Neuronal stem cell (in vitro differentiated cells): ENCODE data around the gene ARHGEF28.

ENCODE experiments used
- DNase-seq: peaks from one replicate; pipeline ENCODE4 v3.0.0-alpha.2; 2013; ENCODE audit warnings: low spot score
- H2AFZ ChIP-seq: one replicate; pipeline ENCODE4 v1.6.1; 2013; ENCODE audit warnings: mild to moderate bottlenecking, low read length, inconsistent platforms
- H2AK5ac ChIP-seq: 2 replicates; pipeline ENCODE4 v1.6.1; 2013; ENCODE audit warnings: low read depth, mild to moderate bottlenecking, inconsistent platforms, low read length, moderate library complexity, mixed read lengths
- H2BK120ac ChIP-seq: 2 replicates; pipeline ENCODE4 v1.6.1; 2013; ENCODE audit warnings: low read depth, mild to moderate bottlenecking, inconsistent platforms, low read length, moderate library complexity, mixed read lengths
- H2BK12ac ChIP-seq: one replicate; pipeline ENCODE4 v1.6.1; 2013; ENCODE audit warnings: low read length, inconsistent platforms
- H2BK15ac ChIP-seq: 2 replicates; pipeline ENCODE4 v1.6.1; 2013; ENCODE audit warnings: mild to moderate bottlenecking, low read length, inconsistent platforms, mixed read lengths
- H2BK5ac ChIP-seq: one replicate; pipeline ENCODE4 v1.6.1; 2013; ENCODE audit warnings: inconsistent platforms, mild to moderate bottlenecking, low read length, moderate library complexity
- H3K14ac ChIP-seq: one replicate; pipeline ENCODE4 v1.6.1; 2013; ENCODE audit warnings: low read length, inconsistent platforms
- H3K18ac ChIP-seq: 2 replicates; pipeline ENCODE4 v1.6.1; 2013; ENCODE audit warnings: low read length, inconsistent platforms
- H3K23ac ChIP-seq: 2 replicates; pipeline ENCODE4 v1.6.1; 2013; ENCODE audit warnings: low read depth, mild to moderate bottlenecking, mixed read lengths, low read length, inconsistent platforms; ENCODE audit not compliant: poor library complexity
- H3K27ac ChIP-seq: replicated peaks from 3 replicates; pipeline ENCODE4 v1.5.1; 2013; ENCODE audit warnings: low read length, inconsistent platforms
- H3K27me3 ChIP-seq, 3 experiments: 2 replicates each; pipeline ENCODE4 v1.6.1; 2013; ENCODE audit warnings: low read length in 3 of 3, mild to moderate bottlenecking in 2 of 3, inconsistent platforms in 1 of 3, low read depth in 1 of 3, mixed read lengths in 1 of 3, moderate library complexity in 1 of 3; ENCODE audit not compliant: control insufficient read depth in 3 of 3, insufficient read depth in 3 of 3
- H3K36me3 ChIP-seq, 2 donors: replicated peaks in 1 of 2; 2 replicates each; pipeline ENCODE4 v1.6.1; 2013; ENCODE audit warnings: low read length in 2 of 2; ENCODE audit not compliant: control insufficient read depth in 2 of 2, insufficient read depth in 2 of 2
- H3K4ac ChIP-seq: 2 replicates; pipeline ENCODE4 v1.6.1; 2013; ENCODE audit warnings: inconsistent platforms, mild to moderate bottlenecking, low read length, moderate library complexity
- H3K4me1 ChIP-seq, 2 donors: 1 replicate in 1 of 2; 2 replicates in 1 of 2; pipeline ENCODE4 v1.6.1; 2013; ENCODE audit warnings: low read length in 2 of 2, low read depth in 1 of 2; ENCODE audit not compliant: control insufficient read depth in 2 of 2, insufficient read depth in 1 of 2
- H3K4me2 ChIP-seq: one replicate; pipeline ENCODE4 v1.6.1; 2013; ENCODE audit warnings: mild to moderate bottlenecking, low read length, inconsistent platforms; ENCODE audit not compliant: insufficient read depth, poor library complexity, severe bottlenecking
- H3K4me3 ChIP-seq, 2 donors: 2 replicates each; pipeline ENCODE4 v1.5.1; 2013; ENCODE audit warnings: low read length in 2 of 2, mild to moderate bottlenecking in 2 of 2, inconsistent platforms in 1 of 2, moderate library complexity in 1 of 2
- H3K79me1 ChIP-seq: one replicate; pipeline ENCODE4 v1.6.1; 2013; ENCODE audit warnings: low read depth, mild to moderate bottlenecking, inconsistent platforms, low read length, moderate library complexity
- H3K9ac ChIP-seq: one replicate; pipeline ENCODE4 v1.6.1; 2013; ENCODE audit warnings: mild to moderate bottlenecking, low read depth, low read length, inconsistent platforms; ENCODE audit not compliant: poor library complexity
- H3K9me3 ChIP-seq, 2 donors: replicated peaks in 1 of 2; 2 replicates each; pipeline versions ENCODE3 to v1.6.1; 2013; ENCODE audit warnings: low read length in 2 of 2, mild to moderate bottlenecking in 2 of 2, inconsistent platforms in 1 of 2, low read depth in 1 of 2, mixed read lengths in 1 of 2, moderate library complexity in 1 of 2; ENCODE audit not compliant: control insufficient read depth in 2 of 2, insufficient read depth in 1 of 2
- H4K8ac ChIP-seq: one replicate; pipeline ENCODE4 v1.6.1; 2013; ENCODE audit warnings: low read depth, mild to moderate bottlenecking, inconsistent platforms, low read length, moderate library complexity
- H4K91ac ChIP-seq: one replicate; pipeline ENCODE4 v1.6.1; 2013; ENCODE audit warnings: low read length, low read depth, mild to moderate bottlenecking, inconsistent platforms; ENCODE audit not compliant: poor library complexity
- WGBS, 2 donors: extraction: QIAGEN DNeasy Blood & Tissue Kit; methylation state at CpG; one replicate each; pipeline ENCODE4 v1.1.7; 2013; ENCODE audit warnings: missing lambda C conversion rate in 2 of 2, mixed read lengths in 1 of 2; ENCODE audit not compliant: insufficient read length in 2 of 2, insufficient replicate concordance in 1 of 2; ENCODE audit errors: extremely low coverage in 2 of 2; 5-methylcytosine and 5-hydroxymethylcytosine counted together

The ARHGEF28 gene

DNA sequence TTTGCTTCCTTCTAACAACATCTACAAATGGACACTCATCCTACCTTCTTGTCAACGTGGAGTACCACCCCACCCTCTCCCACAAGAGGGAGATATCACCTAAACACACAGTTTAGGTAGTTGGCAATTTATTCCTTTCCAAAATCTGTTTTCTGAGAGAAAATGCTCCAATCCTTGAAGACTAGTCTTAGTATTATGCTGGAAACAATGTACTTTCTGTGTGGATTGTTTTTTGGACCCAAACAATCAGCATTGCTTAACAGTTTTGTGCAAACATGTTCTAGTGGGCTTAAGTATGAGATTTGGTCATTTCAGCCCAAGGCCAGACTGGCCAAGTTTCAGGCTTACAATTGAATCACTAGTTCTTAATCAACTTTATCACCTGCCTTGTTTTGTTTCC is 359.1 kb downstream of the ARHGEF28 start:
- Histone ChIP-seq H3K36me3 (no peaks in the 10 kb centered on the region), H3K23ac (no peak overlapping the region), H2BK15ac (no peak overlapping the region), H3K27ac (no peak overlapping the region), H3K9me3 (no peaks in the 10 kb centered on the region), H3K4me3 (no peak overlapping the region), H3K4ac (no peak overlapping the region), H3K79me1 (no peaks in the 10 kb centered on the region), H4K8ac (no peak overlapping the region), H3K9ac (no peak overlapping the region), H2AFZ (no peak overlapping the region), H3K27me3 (no peaks in the 10 kb centered on the region), H2BK120ac (no peak overlapping the region), H2BK12ac (no peak overlapping the region), H3K4me2 (no peak overlapping the region), H3K14ac (no peak overlapping the region), H3K4me1 (peaks cover 0 to 2% of the 10 kb centered on the region in 2 donors), H2AK5ac (no peak overlapping the region), H2BK5ac (no peak overlapping the region), H4K91ac (no peak overlapping the region), H3K18ac (no peak overlapping the region)
- WGBS, 2 donors, result no CpG with 5 or more reads among the region's 1 CpG
- no peak for DNase-seq

DNA sequence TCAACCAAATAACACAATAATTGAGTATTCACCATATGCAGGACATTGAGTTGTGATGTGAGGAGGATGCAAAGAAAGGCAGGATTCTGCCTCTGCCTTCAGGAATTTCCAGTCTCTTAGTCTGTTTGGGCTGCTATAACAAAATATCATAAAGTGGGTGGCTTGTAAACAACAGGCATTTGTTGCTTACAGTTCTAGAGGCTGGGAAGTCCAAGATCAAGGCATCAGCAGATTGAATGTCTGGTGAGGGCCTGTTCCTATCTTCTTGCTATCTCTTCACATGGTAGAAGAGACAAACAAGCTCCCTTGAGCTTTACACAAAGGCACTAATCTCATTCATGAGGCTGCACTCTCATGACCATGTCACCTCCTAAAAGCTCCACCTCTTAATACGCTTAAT is 360.7 kb downstream of the ARHGEF28 start:
- H3K9ac ChIP-seq, result no peak overlapping the region
- no peak overlapping the region for H3K4me3 ChIP-seq
- WGBS, 2 donors, result no CpG with 5 or more reads among the region's 1 CpG

DNA sequence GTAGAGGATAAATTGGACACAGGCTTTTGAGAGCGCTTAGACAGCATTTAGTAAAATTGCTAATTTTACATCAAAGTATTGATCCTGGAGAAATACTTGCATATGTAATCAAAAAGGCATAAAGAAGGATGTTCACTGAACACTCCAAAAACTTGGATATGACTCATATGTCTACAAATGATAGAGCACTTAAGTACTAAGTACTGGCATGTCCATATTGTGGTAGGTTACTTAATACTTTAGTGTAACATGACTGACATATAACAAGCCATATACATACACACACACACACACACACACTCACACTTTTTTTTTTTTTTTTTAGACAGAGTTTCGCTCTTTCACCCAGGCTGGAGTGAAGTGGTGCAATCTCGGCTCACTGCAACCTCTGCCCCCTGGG is 361.9 kb downstream of the ARHGEF28 start:
- Histone ChIP-seq H3K4me2 (no peak overlapping the region), H3K18ac (no peak overlapping the region), H3K4me1 (peaks cover 0 to 3% of the 10 kb centered on the region in 2 donors), H3K27me3 (peaks cover 0 to 3% (median 0%) of the 10 kb centered on the region in 3 experiments), H2AFZ (no peak overlapping the region), H4K8ac (no peak overlapping the region), H2BK12ac (no peak overlapping the region), H3K36me3 (no peaks in the 10 kb centered on the region), H3K14ac (no peak overlapping the region), H2BK120ac (no peak overlapping the region), H3K4me3 (no peak overlapping the region), H2BK15ac (no peak overlapping the region), H3K23ac (no peak overlapping the region), H4K91ac (no peak overlapping the region), H2BK5ac (no peak overlapping the region), H3K9ac (no peak overlapping the region), H2AK5ac (no peak overlapping the region), H3K9me3 (no peaks in the 10 kb centered on the region), H3K4ac (no peak overlapping the region), H3K27ac (no peak overlapping the region), H3K79me1 (no peaks in the 10 kb centered on the region)
- DNase-seq, result no peak
- no CpG with 5 or more reads among the region's 3 CpGs for WGBS, 2 donors

More for the DNA sequence above, 360.7 kb downstream of the ARHGEF28 start:
- Histone ChIP-seq H3K36me3 (no peaks in the 10 kb centered on the region), H3K4me2 (no peak overlapping the region), H2AK5ac (no peak overlapping the region), H3K14ac (no peak overlapping the region), H2BK5ac (no peak overlapping the region), H4K8ac (no peak overlapping the region), H2AFZ (no peak overlapping the region), H4K91ac (no peak overlapping the region), H3K79me1 (no peaks in the 10 kb centered on the region), H3K9me3 (no peaks in the 10 kb centered on the region), H3K4me1 (peaks cover 0 to 3% of the 10 kb centered on the region in 2 donors), H3K27me3 (no peaks in the 10 kb centered on the region), H3K4ac (peak overlapping the region; percentile 28), H3K27ac (no peak overlapping the region), H2BK15ac (no peak overlapping the region), H2BK120ac (no peak overlapping the region), H3K23ac (no peak overlapping the region), H3K18ac (no peak overlapping the region), H2BK12ac (no peak overlapping the region)
- no peak for DNase-seq

DNA sequence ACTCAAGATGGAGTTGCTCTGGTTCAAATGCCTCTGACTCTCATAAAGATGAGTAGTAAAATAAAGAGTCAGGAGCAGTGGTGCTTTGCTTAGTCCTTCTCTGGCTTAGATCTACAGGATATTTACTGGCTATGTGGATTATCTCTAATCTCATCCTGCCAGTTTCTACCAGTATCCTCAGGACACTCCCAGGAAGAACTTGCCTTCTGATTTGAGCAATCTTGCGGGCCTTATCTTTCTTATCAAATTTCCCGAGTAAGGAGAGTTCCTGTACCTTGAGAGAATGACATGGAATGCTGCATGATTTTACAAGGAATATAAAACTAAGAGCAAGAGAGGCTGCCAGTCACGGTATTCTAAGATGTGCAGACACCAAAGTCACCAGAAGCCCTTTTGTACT is 364.0 kb downstream of the ARHGEF28 start:
- Histone ChIP-seq H4K8ac (no peak overlapping the region), H3K4me2 (no peak overlapping the region), H2BK120ac (no peak overlapping the region), H3K9me3 (no peaks in the 10 kb centered on the region), H2BK15ac (no peak overlapping the region), H3K9ac (no peak overlapping the region), H3K23ac (no peak overlapping the region), H3K4ac (no peak overlapping the region), H3K14ac (no peak overlapping the region), H2AK5ac (no peak overlapping the region), H4K91ac (no peak overlapping the region), H2BK12ac (no peak overlapping the region), H3K18ac (no peak overlapping the region), H3K27me3 (peaks cover 0 to 3% (median 0%) of the 10 kb centered on the region in 3 experiments), H3K4me3 (no peak overlapping the region), H3K36me3 (no peaks in the 10 kb centered on the region), H3K4me1 (peaks cover 0 to 1% of the 10 kb centered on the region in 2 donors), H2BK5ac (no peak overlapping the region), H3K27ac (no peak overlapping the region), H2AFZ (no peak overlapping the region), H3K79me1 (no peaks in the 10 kb centered on the region)
- DNase-seq, result no peak
- WGBS, 2 donors, result no CpG with 5 or more reads among the region's 3 CpGs
